ENCODE results near the gene SUSD4. TPM values are rescaled to one million over a fixed set of nuclear protein-coding genes. Genes with fewer than 3 reads are reported as not detected.

The SUSD4 gene
- total RNA-seq, 1 donor from 2014 or later: 0.79 TPM

DNA sequence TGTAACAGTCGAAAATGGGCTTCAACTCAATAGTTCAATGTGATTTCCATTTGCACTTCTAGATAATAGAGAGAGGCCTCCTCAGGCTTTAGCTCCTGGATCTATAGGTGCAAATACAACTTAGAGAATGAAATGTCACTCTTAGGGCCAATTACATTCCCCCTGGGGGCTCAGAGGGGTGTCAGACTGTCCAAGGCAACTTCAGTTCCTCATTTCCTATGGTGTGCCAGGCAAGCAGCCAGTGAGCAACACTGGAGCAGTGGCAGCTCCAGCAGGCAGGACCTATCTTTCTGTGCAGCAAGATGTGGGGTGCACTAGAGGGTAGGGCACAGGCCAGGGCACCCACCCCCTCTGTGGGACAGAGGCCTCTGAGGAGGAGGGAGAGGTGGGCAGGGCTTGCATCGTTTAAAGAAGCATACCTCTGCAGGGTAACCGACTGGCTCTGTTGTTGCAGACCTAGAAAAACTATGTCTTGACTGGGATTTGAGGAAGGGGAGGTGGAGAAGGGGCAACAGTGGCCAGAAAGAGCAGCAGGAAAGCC is 97.3 kb downstream of the SUSD4 start:
- TF ChIP-seq, protein P1, sequence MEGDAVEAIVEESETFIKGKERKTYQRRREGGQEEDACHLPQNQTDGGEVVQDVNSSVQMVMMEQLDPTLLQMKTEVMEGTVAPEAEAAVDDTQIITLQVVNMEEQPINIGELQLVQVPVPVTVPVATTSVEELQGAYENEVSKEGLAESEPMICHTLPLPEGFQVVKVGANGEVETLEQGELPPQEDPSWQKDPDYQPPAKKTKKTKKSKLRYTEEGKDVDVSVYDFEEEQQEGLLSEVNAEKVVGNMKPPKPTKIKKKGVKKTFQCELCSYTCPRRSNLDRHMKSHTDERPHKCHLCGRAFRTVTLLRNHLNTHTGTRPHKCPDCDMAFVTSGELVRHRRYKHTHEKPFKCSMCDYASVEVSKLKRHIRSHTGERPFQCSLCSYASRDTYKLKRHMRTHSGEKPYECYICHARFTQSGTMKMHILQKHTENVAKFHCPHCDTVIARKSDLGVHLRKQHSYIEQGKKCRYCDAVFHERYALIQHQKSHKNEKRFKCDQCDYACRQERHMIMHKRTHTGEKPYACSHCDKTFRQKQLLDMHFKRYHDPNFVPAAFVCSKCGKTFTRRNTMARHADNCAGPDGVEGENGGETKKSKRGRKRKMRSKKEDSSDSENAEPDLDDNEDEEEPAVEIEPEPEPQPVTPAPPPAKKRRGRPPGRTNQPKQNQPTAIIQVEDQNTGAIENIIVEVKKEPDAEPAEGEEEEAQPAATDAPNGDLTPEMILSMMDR (IDR thresholded peaks at IDR 0.05; ENCODE audit: insufficient read depth, low read length, severe bottlenecking): no peak
- Histone ChIP-seq H3K4me3 (ENCODE audit: low read depth, low read length) (no peak overlapping the region), H3K27me3 (ENCODE audit: control insufficient read depth, insufficient read depth, low read length) (peaks cover 3% of the 10 kb centered on the region), H3K36me3 (ENCODE audit: control insufficient read depth, insufficient read depth, low read length) (no peaks in the 10 kb centered on the region)
- DNase-seq (ENCODE audit: low read depth): no peak
- FAIRE-seq: no peak

DNA sequence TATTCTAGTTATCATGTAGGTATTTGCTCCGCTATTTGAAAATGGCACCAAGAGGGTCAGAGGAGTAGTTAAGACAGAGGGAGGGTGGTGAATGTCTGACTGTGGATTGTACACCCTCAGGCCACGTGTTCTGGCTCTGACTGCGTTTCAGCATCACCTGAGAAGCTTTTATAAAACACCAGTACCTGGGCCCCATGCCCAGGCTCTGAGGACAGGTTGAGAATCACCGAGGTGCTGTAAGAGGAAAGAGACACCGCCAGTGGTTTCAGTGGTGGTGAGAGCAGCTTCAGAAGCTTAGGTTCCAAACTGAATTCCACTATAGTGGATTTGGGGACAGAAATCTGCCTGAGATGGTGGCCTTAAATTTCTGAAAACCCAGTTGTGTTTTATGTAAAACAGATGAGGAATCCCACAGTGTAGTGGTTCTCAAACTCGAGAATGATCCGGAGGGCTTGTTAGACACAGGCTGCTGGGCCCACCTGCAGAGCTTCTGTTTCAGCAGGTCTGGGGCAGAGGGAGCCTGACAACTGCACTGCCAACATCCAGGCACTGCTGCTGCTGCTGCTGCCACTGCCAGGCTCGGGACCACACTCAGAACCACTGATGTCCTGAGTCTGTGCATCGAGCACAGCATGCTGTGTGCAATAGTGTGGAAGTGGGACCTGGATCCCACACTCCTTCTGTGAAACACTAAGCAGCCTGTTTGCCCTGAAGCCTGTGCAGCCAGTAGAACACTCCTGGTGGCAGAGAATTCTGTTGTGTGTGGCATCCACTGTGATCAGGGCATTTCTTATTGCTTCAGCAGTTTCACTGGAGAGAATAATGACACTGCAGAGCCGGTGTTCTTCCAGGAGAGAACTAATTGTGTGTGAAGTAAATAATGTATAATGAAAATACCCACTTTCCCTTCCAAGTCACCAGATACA is 98.7 kb downstream of the SUSD4 start:
- DNase-seq (ENCODE audit: low read depth) (no peak), FAIRE-seq (no peak)
- H3K27me3 ChIP-seq (ENCODE audit: control insufficient read depth, insufficient read depth, low read length): peaks cover 3% of the 10 kb centered on the region
- no peak overlapping the region for H3K4me3 ChIP-seq (ENCODE audit: low read depth, low read length)
- no peaks in the 10 kb centered on the region for H3K36me3 ChIP-seq (ENCODE audit: control insufficient read depth, insufficient read depth, low read length)
- TF ChIP-seq, protein P1 (IDR thresholded peaks at IDR 0.05; ENCODE audit: insufficient read depth, low read length, severe bottlenecking): no peak

GRCh38 chr1:223264529-223264928 is 99.4 kb downstream of the SUSD4 start:
- H3K4me3 ChIP-seq (ENCODE audit: low read depth, low read length): no peak overlapping the region
- H3K36me3 ChIP-seq (ENCODE audit: control insufficient read depth, insufficient read depth, low read length): no peaks in the 10 kb centered on the region
- DNase-seq (ENCODE audit: low read depth) (no peak), FAIRE-seq (no peak)
- H3K27me3 ChIP-seq (ENCODE audit: control insufficient read depth, insufficient read depth, low read length): no peaks in the 10 kb centered on the region
- TF ChIP-seq, protein P1 (IDR thresholded peaks at IDR 0.05; ENCODE audit: insufficient read depth, low read length, severe bottlenecking): no peak

- H3K27me3 ChIP-seq (ENCODE audit: control insufficient read depth, insufficient read depth, low read length): no peaks in the 10 kb centered on the region
- TF ChIP-seq, protein P1 (IDR thresholded peaks at IDR 0.05; ENCODE audit: insufficient read depth, low read length, severe bottlenecking): no peak
- no peaks in the 10 kb centered on the region for H3K36me3 ChIP-seq (ENCODE audit: control insufficient read depth, insufficient read depth, low read length)
- no peak for FAIRE-seq
- H3K4me3 ChIP-seq (ENCODE audit: low read depth, low read length): no peak overlapping the region
- DNase-seq (ENCODE audit: low read depth): no peak
These were observed 102.1 kb downstream of the SUSD4 start for GRCh38 chr1:223261914-223262313.

DNA sequence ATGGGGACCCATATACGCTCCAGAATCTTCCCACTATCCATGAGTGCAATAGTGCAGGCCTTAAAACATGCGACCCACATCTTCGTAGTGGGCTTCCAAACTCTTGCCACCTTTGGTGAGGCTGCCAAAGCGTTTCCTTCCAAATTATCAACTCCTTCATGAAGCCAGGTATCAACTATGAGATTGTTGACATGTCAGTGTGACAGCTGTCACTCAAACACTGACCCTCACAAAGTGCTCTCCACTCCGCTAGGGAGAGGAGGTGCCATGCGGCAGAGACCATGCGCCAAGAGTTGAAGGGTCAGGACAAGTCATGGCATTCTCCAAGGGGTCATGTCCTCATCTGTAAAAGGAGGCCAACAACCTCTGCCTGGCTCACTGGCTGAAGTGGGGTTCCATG is 103.3 kb downstream of the SUSD4 start:
- H3K4me3 ChIP-seq (ENCODE audit: low read depth, low read length): no peak overlapping the region
- TF ChIP-seq, protein P1 (IDR thresholded peaks at IDR 0.05; ENCODE audit: insufficient read depth, low read length, severe bottlenecking): no peak

More for the DNA sequence above, 103.3 kb downstream of the SUSD4 start:
- FAIRE-seq: no peak
- Histone ChIP-seq H3K36me3 (ENCODE audit: control insufficient read depth, insufficient read depth, low read length) (no peaks in the 10 kb centered on the region), H3K27me3 (ENCODE audit: control insufficient read depth, insufficient read depth, low read length) (no peaks in the 10 kb centered on the region)
- no peak for DNase-seq (ENCODE audit: low read depth)
